ENCODE measurements around the gene DTNA. TPM values are rescaled to one million over a fixed set of nuclear protein-coding genes. Genes with fewer than 3 reads are reported as not detected.
"Not testable (repeated sequence)": the region's sequence is repeated elsewhere in the genome, so short reads cannot be mapped to it uniquely, and the experiment has no call there.

The DTNA gene
- polyA plus RNA-seq, 6 donors from 2014 or later, result not detected

DNA sequence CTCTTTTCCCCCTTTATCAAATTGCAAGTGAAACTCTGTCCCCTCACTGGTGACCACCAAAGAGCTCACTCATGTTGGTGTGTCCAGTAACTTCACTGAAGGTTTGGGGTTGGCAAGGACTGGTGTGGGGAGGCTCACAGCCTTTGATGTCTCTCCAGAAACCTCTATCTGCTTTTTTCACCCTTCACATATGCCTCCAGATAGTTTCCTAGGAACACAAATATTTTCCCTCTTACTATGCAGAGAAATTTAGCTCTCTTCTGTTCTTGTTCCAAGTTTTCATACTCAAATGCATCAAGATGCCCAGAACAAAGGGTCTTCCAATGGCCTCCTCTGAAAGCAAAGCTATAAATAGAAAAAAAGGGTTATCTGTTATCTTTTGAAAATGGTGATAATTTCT lies 20.7 kb downstream of the DTNA start:
- Mint-ChIP-seq H3K4me3 (no peak overlapping the region), H3K9me3 (peaks cover 0 to 5% (median 0%) of the 10 kb centered on the region in 7 donors)

DNA sequence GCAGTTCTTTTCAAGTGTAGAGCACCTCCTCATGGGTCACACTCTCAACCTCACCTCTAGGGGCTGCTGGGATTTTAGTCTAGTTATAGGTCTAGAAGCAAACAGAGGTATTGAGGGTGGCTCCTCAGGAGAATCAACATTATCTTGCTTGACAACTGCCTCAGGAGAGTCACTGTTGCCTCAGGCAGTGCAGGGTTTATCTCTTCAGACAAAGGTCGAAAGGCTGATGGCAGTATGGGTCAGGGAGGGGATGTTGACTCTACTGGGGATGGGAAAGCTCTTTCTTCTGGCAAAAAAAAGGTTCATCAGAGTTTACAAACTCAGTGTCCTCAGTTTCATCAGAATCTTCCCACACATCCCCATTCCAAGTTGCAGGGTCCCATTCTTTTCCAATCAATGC lies 24.0 kb downstream of the DTNA start:
- ATAC-seq (ENCODE audit: low read depth in 2 of 2) (no peak), DNase-seq (no peak)
- H3K36me3 Mint-ChIP-seq, result no peaks in the 10 kb centered on the region
- H3K4me1 Mint-ChIP-seq, result peaks cover 0 to 6% (median 0%) of the 10 kb centered on the region in 3 donors
- no peak overlapping the region for H3K27ac Mint-ChIP-seq
- H3K9me3 Mint-ChIP-seq, result no peaks in the 10 kb centered on the region
- peaks cover 0 to 8% (median 0%) of the 10 kb centered on the region in 3 donors for H3K27me3 Mint-ChIP-seq
- no peak overlapping the region for H3K4me3 Mint-ChIP-seq

More for the DNA sequence above, 20.7 kb downstream of the DTNA start:
- no peak overlapping the region for H3K27ac Mint-ChIP-seq
- ATAC-seq (ENCODE audit: low read depth in 2 of 2), result no peak
- no peaks in the 10 kb centered on the region for H3K36me3 Mint-ChIP-seq
- peaks cover 0 to 8% (median 0%) of the 10 kb centered on the region in 3 donors for H3K27me3 Mint-ChIP-seq
- DNase-seq, result no peak
- peaks cover 0 to 6% (median 0%) of the 10 kb centered on the region in 3 donors for H3K4me1 Mint-ChIP-seq

DNA sequence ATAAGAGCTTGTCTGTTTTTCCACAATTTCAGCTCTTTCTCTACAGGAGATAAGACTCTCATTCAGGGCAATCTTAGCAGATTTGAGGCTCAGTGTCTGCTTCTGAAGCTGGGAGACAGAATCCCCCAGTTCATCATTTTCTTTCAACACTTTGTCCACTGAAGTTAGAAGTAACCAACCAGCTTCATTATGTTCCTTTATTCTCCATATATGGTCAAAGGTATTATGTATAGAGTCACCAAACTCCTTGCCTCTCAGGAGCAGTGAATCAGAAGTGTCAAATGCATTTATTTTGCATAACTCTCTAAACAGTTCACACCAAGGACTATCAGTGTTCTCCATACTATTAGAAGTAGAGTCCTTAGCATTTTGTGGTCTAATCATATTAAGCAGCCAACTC lies 24.4 kb downstream of the DTNA start:
- not testable (repeated sequence) for H3K27me3 Mint-ChIP-seq; DNase-seq; H3K4me3 Mint-ChIP-seq; ATAC-seq (ENCODE audit: low read depth in 2 of 2); H3K36me3 Mint-ChIP-seq; H3K9me3 Mint-ChIP-seq; H3K27ac Mint-ChIP-seq; H3K4me1 Mint-ChIP-seq

DNA sequence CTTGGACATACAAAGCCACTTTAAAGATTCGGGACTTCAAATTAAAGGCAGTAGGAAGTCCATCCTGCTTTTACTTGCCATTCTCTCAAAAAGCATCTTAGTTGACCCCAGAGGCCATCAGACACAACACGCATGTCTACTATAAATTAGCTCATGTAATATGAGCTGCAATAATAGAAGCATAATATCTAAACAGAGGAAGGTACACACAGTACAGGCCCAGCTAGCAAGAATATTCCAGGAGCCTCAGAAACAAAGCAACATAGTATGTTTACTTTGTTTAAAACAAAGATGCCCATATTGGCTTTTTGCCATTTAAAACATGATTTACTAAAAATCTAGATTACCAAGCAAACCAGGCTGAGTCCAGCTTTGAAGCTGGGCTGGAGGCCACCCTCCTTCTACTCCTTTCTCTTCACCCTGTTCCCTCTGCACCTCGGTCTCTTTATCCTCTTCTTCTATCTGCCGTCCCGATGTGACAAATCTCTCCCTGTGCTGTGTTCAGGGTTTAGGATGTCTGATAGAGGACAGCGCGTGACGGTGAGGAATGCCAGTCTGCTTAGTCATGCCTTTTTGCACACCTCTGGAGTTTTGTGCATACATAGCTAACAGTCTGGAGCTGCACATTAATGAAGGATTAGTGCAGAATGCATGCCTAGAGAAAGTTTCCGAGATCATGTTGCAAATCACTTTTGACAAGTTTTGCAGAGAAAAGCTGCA lies 28.2 kb downstream of the DTNA start:
- ATAC-seq (ENCODE audit: low read depth in 2 of 2), result no peak
- Mint-ChIP-seq H3K4me3 (no peak overlapping the region), H3K9me3 (no peaks in the 10 kb centered on the region), H3K4me1 (no peaks in the 10 kb centered on the region), H3K27ac (no peak overlapping the region), H3K36me3 (no peaks in the 10 kb centered on the region), H3K27me3 (no peaks in the 10 kb centered on the region)
- no peak for DNase-seq

DNA sequence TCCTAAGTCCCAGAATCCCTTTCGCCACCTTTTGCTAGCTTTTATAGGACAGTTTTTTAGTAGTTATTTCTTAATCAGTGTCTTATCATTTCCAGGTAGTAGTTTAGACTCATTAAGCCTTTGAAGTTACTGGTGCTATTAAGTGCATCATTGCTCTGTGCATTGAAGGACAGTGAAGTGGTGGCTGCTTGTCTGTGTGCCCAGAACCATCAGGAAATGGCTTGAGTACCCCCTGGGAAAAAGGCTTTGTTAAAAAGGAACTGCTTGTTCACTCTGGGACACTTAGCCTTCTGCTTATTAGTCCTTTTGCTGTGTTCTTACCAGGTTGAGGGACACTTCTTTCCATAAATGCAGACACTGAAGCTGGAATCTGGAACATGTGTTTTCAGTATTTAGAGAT lies 30.0 kb downstream of the DTNA start:
- DNase-seq, result no peak
- Mint-ChIP-seq H3K9me3 (no peaks in the 10 kb centered on the region), H3K4me1 (no peaks in the 10 kb centered on the region), H3K4me3 (no peak overlapping the region), H3K27me3 (peaks cover 0 to 4% (median 0%) of the 10 kb centered on the region in 3 donors), H3K27ac (no peak overlapping the region), H3K36me3 (no peaks in the 10 kb centered on the region)
- ATAC-seq (ENCODE audit: low read depth in 2 of 2), result no peak

DNA sequence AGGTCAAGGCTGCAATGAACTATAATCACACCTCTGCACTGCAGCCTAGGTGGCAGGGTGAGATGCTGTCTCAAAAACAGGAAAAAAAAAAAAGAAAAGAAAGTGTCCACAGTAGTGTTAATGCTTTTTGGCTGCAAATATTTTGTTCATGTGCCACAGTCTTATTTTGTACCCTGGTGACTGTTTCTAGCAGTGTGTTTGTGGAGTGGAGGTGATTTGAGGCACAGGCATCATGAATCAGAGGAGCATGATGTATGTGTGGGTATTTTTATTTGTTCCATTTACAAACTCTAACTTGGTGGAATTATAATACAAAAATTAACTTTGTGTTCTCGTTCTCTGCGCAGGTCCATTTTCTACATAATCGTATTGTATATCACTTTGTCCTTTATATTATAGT lies 30.6 kb downstream of the DTNA start:
- Mint-ChIP-seq H3K4me3 (no peak overlapping the region), H3K4me1 (no peaks in the 10 kb centered on the region), H3K9me3 (no peaks in the 10 kb centered on the region), H3K36me3 (no peaks in the 10 kb centered on the region), H3K27me3 (peaks cover 0 to 4% (median 0%) of the 10 kb centered on the region in 3 donors), H3K27ac (no peak overlapping the region)
- no peak for DNase-seq
- ATAC-seq (ENCODE audit: low read depth in 2 of 2), result no peak

DNA sequence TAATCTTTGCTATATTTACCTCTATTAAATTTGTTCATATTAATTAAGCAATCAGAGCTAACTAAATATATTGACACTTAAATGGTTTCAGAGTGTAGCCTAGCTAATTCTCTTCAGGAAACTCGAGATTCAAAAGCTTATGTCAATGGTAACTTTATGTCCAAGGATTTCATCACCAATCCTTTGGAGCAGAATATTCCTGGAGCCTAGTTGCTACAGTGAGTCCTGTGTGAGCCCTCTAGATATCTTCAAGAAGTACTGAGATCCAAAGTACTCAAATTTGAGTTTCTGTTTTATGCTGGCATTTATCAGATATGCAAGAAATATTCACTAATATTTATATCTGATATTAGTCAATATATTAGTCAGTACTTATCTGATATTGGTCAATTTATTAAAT lies 31.3 kb downstream of the DTNA start:
- Mint-ChIP-seq H3K27ac (no peak overlapping the region), H3K4me1 (no peaks in the 10 kb centered on the region), H3K36me3 (no peaks in the 10 kb centered on the region), H3K27me3 (peaks cover 0 to 4% (median 0%) of the 10 kb centered on the region in 3 donors), H3K4me3 (no peak overlapping the region), H3K9me3 (no peaks in the 10 kb centered on the region)
- ATAC-seq (ENCODE audit: low read depth in 2 of 2), result no peak
- DNase-seq, result no peak

DNA sequence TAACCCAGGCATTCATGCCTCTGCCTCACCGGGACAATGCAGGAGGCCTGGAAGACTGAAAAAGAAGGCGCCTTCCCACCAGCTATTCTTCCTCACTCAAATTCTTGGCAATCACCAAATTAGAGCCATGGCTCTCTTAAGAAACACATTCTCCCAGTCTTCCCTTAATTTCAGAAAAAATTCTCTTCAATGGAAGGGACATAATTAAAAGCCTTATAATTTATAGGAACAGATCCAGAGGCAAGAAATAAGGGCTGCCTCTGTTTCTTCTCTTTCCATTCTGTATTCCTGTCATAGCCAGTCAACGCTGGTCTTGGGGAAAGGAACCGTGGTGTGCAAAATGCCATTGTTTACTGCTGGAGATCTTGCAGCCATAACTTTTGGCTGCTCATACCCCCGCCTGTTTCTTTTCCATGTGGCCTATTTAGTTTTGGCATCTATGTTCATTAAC lies 32.8 kb downstream of the DTNA start:
- ATAC-seq (ENCODE audit: low read depth in 2 of 2) (no peak), DNase-seq (no peak)
- Mint-ChIP-seq H3K9me3 (no peaks in the 10 kb centered on the region), H3K4me1 (no peaks in the 10 kb centered on the region), H3K27me3 (peaks cover 0 to 4% (median 0%) of the 10 kb centered on the region in 3 donors), H3K36me3 (no peaks in the 10 kb centered on the region), H3K4me3 (no peak overlapping the region), H3K27ac (no peak overlapping the region)

DNA sequence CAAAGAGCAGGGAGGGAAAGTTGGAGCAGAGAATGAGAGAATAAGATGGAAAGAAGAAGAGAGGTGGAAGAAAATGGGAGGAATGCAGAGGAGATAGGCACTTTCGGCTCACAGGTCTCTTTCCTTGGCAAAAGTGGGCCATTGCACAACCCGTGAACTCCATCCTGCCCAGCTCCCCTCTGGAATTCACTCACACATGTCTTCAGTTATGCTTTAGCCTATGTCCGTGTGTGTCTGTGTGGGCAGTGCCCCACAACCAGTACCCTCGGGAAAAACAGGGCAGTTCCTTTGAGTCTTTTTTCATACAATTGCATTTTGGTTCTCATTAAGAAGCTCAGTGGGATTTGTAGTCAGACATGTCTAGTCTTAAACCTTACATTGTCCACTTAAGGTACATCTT lies 34.5 kb downstream of the DTNA start:
- peaks cover 0 to 4% (median 4%) of the 10 kb centered on the region in 3 donors for H3K27me3 Mint-ChIP-seq
- H3K4me1 Mint-ChIP-seq, result no peaks in the 10 kb centered on the region

DNA sequence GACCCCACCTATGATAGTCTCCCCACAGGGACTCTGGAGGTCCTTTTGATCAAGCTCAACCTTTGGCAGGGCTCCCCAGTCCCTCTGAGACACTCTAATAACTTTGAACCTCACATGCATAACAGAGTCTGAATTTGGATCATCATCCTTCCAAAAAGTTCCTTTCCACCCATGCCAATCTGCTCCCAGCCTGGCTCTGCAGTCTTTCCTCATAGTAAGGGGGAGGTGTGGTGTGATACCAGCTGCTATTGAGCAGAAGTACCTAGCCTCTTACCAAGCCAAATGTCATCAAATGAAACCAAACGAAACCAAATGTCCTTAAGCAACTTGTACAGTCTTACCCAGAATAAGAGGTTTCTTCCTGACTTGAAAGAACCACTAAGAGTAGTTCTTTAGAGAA lies 36.5 kb downstream of the DTNA start:
- H3K27ac Mint-ChIP-seq, result no peak overlapping the region
- H3K36me3 Mint-ChIP-seq, result no peaks in the 10 kb centered on the region
- DNase-seq, result no peak
- no peak for ATAC-seq (ENCODE audit: low read depth in 2 of 2)
- H3K27me3 Mint-ChIP-seq, result peaks cover 8 to 12% (median 9%) of the 10 kb centered on the region in 3 donors
- H3K9me3 Mint-ChIP-seq, result peaks cover 0 to 3% (median 0%) of the 10 kb centered on the region in 7 donors
- no peaks in the 10 kb centered on the region for H3K4me1 Mint-ChIP-seq
- H3K4me3 Mint-ChIP-seq, result no peak overlapping the region

More for the DNA sequence above, 34.5 kb downstream of the DTNA start:
- ATAC-seq (ENCODE audit: low read depth in 2 of 2) (no peak), DNase-seq (no peak)
- no peak overlapping the region for H3K4me3 Mint-ChIP-seq
- H3K36me3 Mint-ChIP-seq, result no peaks in the 10 kb centered on the region
- H3K27ac Mint-ChIP-seq, result no peak overlapping the region
- H3K9me3 Mint-ChIP-seq, result no peaks in the 10 kb centered on the region

DNA sequence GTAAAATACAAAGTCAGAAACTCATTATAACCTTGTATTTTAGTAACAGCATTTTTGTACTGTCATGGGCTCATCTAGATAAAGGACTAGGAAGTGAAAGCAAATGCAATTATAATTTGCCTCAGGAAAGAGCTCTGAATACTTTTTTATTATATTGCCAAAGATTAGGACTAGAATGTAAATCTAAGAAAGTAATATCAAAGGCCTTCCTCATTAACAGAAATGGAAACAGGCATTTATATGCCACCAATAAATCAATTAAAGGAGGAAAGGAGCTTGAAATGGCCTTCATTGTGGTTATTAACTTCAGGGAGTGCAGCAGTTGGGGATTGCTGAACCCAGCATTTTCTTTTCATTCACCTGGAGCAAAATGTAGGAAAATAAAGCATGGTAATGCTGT lies 39.6 kb downstream of the DTNA start:
- DNase-seq, result no peak
- Mint-ChIP-seq H3K27me3 (peaks cover 4 to 24% (median 20%) of the 10 kb centered on the region in 3 donors), H3K4me1 (no peaks in the 10 kb centered on the region), H3K27ac (no peak overlapping the region), H3K36me3 (no peaks in the 10 kb centered on the region), H3K4me3 (no peak overlapping the region), H3K9me3 (peaks cover 0 to 3% (median 0%) of the 10 kb centered on the region in 7 donors)
- no peak for ATAC-seq (ENCODE audit: low read depth in 2 of 2)

DNA sequence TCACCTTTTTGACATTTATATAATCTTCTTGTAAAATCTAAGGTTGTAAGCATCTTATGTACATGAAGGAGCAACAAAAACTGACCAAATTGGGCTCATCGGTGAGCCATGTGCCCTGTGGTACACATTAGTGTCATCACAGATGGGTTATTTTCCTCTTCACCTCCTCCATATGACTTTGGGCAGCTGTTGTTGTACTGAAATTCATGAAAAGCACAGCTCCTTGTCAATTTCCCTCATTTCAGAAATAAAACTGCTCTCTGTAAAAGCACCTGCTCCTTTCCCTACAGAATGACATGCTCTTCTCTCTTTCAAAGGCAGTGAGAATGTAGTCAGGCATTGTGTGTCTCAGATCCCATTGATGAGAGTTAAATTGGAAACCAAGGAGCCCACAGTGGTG lies 42.0 kb downstream of the DTNA start:
- peaks cover 0 to 3% (median 0%) of the 10 kb centered on the region in 7 donors for H3K9me3 Mint-ChIP-seq

DNA sequence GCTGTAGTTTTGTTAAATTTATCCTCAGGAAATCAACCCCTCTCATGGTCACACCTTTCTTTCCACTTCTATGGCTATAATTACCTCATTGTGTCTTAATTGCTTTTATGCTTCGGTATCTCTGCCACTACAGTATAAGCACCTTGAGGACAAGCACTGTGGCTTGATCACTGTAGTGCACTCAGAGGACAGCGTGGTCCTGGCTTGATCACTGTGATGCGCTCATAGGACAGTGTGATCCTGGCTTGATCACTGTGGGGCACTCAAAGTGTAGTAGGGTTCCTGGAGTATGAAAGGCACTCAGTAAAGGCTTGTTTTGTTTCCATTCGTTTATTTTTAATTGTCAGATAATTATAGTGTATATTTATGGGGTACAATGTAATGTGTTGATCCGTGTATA lies 44.2 kb downstream of the DTNA start:
- peaks cover 4 to 29% (median 23%) of the 10 kb centered on the region in 3 donors for H3K27me3 Mint-ChIP-seq
- DNase-seq (no peak), ATAC-seq (ENCODE audit: low read depth in 2 of 2) (no peak)
- H3K36me3 Mint-ChIP-seq, result no peaks in the 10 kb centered on the region
- H3K9me3 Mint-ChIP-seq, result peaks cover 0 to 3% (median 0%) of the 10 kb centered on the region in 7 donors
- H3K27ac Mint-ChIP-seq, result no peak overlapping the region
- H3K4me3 Mint-ChIP-seq, result no peak overlapping the region
- no peaks in the 10 kb centered on the region for H3K4me1 Mint-ChIP-seq

More for the DNA sequence above, 42.0 kb downstream of the DTNA start:
- H3K27me3 Mint-ChIP-seq, result peaks cover 4 to 25% (median 23%) of the 10 kb centered on the region in 3 donors
- ATAC-seq (ENCODE audit: low read depth in 2 of 2) (no peak), DNase-seq (no peak)
- no peaks in the 10 kb centered on the region for H3K4me1 Mint-ChIP-seq
- no peak overlapping the region for H3K4me3 Mint-ChIP-seq
- H3K36me3 Mint-ChIP-seq, result no peaks in the 10 kb centered on the region
- no peak overlapping the region for H3K27ac Mint-ChIP-seq

DNA sequence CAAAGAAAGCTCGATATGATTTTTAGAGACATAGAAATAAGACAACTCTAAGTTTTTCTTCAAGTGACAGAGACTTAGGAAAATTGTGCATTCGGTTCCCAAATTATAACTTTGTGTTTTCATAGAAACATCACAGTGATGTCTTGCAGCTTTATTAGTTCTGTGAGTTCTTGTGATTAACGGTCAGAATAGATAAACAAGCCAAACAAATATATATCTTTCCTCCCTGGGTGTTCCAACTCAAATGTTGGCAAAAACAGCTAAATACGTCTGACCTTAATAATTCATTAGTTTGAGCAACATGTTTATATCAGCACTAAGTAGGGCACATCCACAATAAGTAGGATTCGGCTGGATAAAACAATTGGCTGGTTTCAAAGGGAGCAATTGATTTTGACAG lies 47.6 kb downstream of the DTNA start:
- ATAC-seq (ENCODE audit: low read depth in 2 of 2) (no peak), DNase-seq (no peak)
- no peaks in the 10 kb centered on the region for H3K4me1 Mint-ChIP-seq
- H3K27me3 Mint-ChIP-seq, result peaks cover 11 to 31% (median 26%) of the 10 kb centered on the region in 3 donors
- no peak overlapping the region for H3K4me3 Mint-ChIP-seq
- H3K9me3 Mint-ChIP-seq, result no peaks in the 10 kb centered on the region
- H3K27ac Mint-ChIP-seq, result no peak overlapping the region
- no peaks in the 10 kb centered on the region for H3K36me3 Mint-ChIP-seq
